Measurements from ENCODE around the gene CFTR. TPM values are rescaled to one million over a fixed set of nuclear protein-coding genes. Genes with fewer than 3 reads are reported as not detected.

Gene CFTR
- polyA plus RNA-seq, 1 donor (not counting 4 experiments of a cell fraction or from before 2014, with no cell fraction given), result not detected

DNA sequence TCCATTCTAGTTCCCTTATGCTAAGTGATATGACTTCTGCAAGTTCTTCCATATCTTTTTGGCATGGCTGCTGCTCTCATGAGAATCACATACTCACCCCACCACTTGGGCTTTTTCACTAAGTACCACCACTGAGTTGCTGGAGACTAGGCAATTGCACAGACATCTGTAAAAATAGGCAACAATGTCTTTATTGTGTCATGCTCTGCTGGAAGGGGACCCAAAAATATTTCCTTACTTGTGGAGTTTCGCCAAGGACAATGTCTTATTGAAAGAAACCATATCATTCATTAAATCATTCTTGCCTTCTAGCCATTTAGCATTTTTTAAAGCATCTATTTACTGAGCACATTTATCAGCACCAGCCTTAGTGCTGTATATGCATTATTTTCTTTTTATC lies 35.2 kb upstream of the CFTR start:
- FAIRE-seq, result no peak
- Histone ChIP-seq H3K27ac (ENCODE audit: control insufficient read depth, insufficient read depth, low read length) (no peak overlapping the region), H3K27me3 (ENCODE audit: control insufficient read depth, extremely low read depth, insufficient read depth, low read length) (no peaks in the 10 kb centered on the region), H3K4me2 (ENCODE audit: control insufficient read depth, extremely low read depth, insufficient read depth, low read depth, low read length) (no peak overlapping the region), H2AFZ (ENCODE audit: control insufficient read depth, low read length) (no peak overlapping the region), H3K36me3 (ENCODE audit: control insufficient read depth in 2 of 2, extremely low read depth in 1 of 2, insufficient read depth in 2 of 2, low read length in 2 of 2) (no peaks in the 10 kb centered on the region), H3K9me3 (ENCODE audit: control insufficient read depth, low read depth, low read length) (no peaks in the 10 kb centered on the region), H4K20me1 (ENCODE audit: control insufficient read depth, extremely low read depth, insufficient read depth, low read length) (no peaks in the 10 kb centered on the region), H3K4me3 (ENCODE audit: control insufficient read depth in 2 of 3, extremely low read depth in 1 of 3, insufficient read depth in 2 of 3, low read depth in 1 of 3, low read length in 3 of 3) (no peak overlapping the region), H3K9ac (ENCODE audit: control insufficient read depth, extremely low read depth, insufficient read depth, low read length) (no peak overlapping the region), H3K9me1 (ENCODE audit: control insufficient read depth, extremely low read depth, insufficient read depth, low read length) (no peaks in the 10 kb centered on the region), H3K4me1 (ENCODE audit: control insufficient read depth, extremely low read depth, insufficient read depth, low read length) (no peaks in the 10 kb centered on the region), H3K79me2 (ENCODE audit: control insufficient read depth, insufficient read depth, low read length) (no peaks in the 10 kb centered on the region)
- dilution Hi-C loops (cut with MboI; ENCODE audit: extremely low pct_ligation_motif_present, low sequenced_read_pairs), result no loop called here
- TF ChIP-seq, protein P1, sequence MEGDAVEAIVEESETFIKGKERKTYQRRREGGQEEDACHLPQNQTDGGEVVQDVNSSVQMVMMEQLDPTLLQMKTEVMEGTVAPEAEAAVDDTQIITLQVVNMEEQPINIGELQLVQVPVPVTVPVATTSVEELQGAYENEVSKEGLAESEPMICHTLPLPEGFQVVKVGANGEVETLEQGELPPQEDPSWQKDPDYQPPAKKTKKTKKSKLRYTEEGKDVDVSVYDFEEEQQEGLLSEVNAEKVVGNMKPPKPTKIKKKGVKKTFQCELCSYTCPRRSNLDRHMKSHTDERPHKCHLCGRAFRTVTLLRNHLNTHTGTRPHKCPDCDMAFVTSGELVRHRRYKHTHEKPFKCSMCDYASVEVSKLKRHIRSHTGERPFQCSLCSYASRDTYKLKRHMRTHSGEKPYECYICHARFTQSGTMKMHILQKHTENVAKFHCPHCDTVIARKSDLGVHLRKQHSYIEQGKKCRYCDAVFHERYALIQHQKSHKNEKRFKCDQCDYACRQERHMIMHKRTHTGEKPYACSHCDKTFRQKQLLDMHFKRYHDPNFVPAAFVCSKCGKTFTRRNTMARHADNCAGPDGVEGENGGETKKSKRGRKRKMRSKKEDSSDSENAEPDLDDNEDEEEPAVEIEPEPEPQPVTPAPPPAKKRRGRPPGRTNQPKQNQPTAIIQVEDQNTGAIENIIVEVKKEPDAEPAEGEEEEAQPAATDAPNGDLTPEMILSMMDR (optimal IDR thresholded peaks at IDR 0.05 in 1 of 3, IDR thresholded peaks at IDR 0.05 in 1 of 3, conservative IDR thresholded peaks at IDR 0.05 in 1 of 3; ENCODE audit: extremely low read depth in 1 of 3, insufficient read depth in 2 of 3, low read length in 3 of 3), result no peak
- TF ChIP-seq EZH2 (IDR thresholded peaks at IDR 0.05; ENCODE audit: low read length), result no peak
- DNase-seq (ENCODE audit: low read depth, low spot score), result no peak

DNA sequence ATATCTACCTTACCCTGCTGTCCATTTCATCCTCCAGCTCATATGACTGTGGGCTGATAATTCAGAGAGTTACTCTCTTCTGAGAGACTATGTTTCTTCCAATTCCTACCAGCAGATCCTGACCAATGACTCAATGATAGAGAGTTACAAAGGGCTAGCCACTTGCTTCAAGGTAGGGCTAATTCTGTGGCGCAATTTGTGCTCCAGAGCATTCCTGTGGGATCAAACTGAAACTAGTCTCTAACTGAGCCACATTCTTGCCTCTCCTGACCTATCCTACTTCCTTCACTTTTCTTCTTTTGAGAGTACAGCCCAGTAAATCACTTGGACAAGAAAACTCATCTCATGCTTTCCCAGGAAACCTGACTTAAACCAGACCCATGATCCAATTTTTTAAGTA lies 34.6 kb upstream of the CFTR start:
- dilution Hi-C loops (cut with MboI; ENCODE audit: extremely low pct_ligation_motif_present, low sequenced_read_pairs), result no loop called here
- Histone ChIP-seq H3K4me1 (ENCODE audit: control insufficient read depth, extremely low read depth, insufficient read depth, low read length) (no peaks in the 10 kb centered on the region), H3K9ac (ENCODE audit: control insufficient read depth, extremely low read depth, insufficient read depth, low read length) (no peak overlapping the region), H3K9me1 (ENCODE audit: control insufficient read depth, extremely low read depth, insufficient read depth, low read length) (no peaks in the 10 kb centered on the region), H3K4me2 (ENCODE audit: control insufficient read depth, extremely low read depth, insufficient read depth, low read depth, low read length) (no peak overlapping the region), H4K20me1 (ENCODE audit: control insufficient read depth, extremely low read depth, insufficient read depth, low read length) (no peaks in the 10 kb centered on the region), H3K79me2 (ENCODE audit: control insufficient read depth, insufficient read depth, low read length) (no peaks in the 10 kb centered on the region), H2AFZ (ENCODE audit: control insufficient read depth, low read length) (no peak overlapping the region), H3K36me3 (ENCODE audit: control insufficient read depth in 2 of 2, extremely low read depth in 1 of 2, insufficient read depth in 2 of 2, low read length in 2 of 2) (no peaks in the 10 kb centered on the region), H3K27ac (ENCODE audit: control insufficient read depth, insufficient read depth, low read length) (no peak overlapping the region), H3K4me3 (ENCODE audit: control insufficient read depth in 2 of 3, extremely low read depth in 1 of 3, insufficient read depth in 2 of 3, low read depth in 1 of 3, low read length in 3 of 3) (no peak overlapping the region), H3K27me3 (ENCODE audit: control insufficient read depth, extremely low read depth, insufficient read depth, low read length) (no peaks in the 10 kb centered on the region), H3K9me3 (ENCODE audit: control insufficient read depth, low read depth, low read length) (no peaks in the 10 kb centered on the region)
- FAIRE-seq (peak; percentile 60), DNase-seq (ENCODE audit: low read depth, low spot score) (no peak)
- TF ChIP-seq, protein P1 (optimal IDR thresholded peaks at IDR 0.05 in 1 of 3, IDR thresholded peaks at IDR 0.05 in 1 of 3, conservative IDR thresholded peaks at IDR 0.05 in 1 of 3; ENCODE audit: extremely low read depth in 1 of 3, insufficient read depth in 2 of 3, low read length in 3 of 3), result no peak
- no peak for TF ChIP-seq EZH2 (IDR thresholded peaks at IDR 0.05; ENCODE audit: low read length)

All from keratinocyte (primary cell).